Endothelial cell of umbilical vein (primary cell): ENCODE results near the gene CCNT2. TPM values are rescaled to one million over a fixed set of nuclear protein-coding genes. Genes with fewer than 3 reads are reported as not detected.

Experiments used
- BruUV-seq: library from RNA; stranded (reverse); fragments of 400-500 nt; replicated peaks from 2 replicates; lab custom pipeline; 2021; lab: Mats Ljungman, UMichigan
- CTCF ChIA-PET: fragments of 300-600, 350-600 bp; sonication (Branson Sonifier 250); formaldehyde crosslinking; loops from one replicate; lab custom pipeline; 2021; ENCODE audit warnings: antibody characterized with exemption, inconsistent platforms; lab: Charles Lee
- POLR2A ChIA-PET: fragments of 300-600, 350-600 bp; sonication (Branson Sonifier 250); formaldehyde crosslinking; loops from one replicate; lab custom pipeline; 2021; ENCODE audit warnings: antibody characterized with exemption, inconsistent platforms; lab: Charles Lee
- DNase-seq: peaks from one replicate; pipeline ENCODE4 v3.0.0-alpha.2; 2011; ENCODE audit warnings: low read depth, low spot score
- FAIRE-seq: peaks from 2 replicates; lab custom pipeline; 2011; peaks lifted over from hg19 to GRCh38; lab: Jason Lieb, UNC
- H2AFZ ChIP-seq: 2 replicates; pipeline ENCODE4 v1.6.0; 2012; ENCODE audit warnings: low read depth, low read length, control low read depth, inconsistent platforms
- H3K27ac ChIP-seq: 2 replicates; pipeline ENCODE4 v1.5.1; 2011; ENCODE audit warnings: low read depth, mild to moderate bottlenecking, control low read depth, low read length, moderate library complexity; ENCODE audit not compliant: insufficient read depth
- H3K27me3 ChIP-seq, 2 experiments: 2 replicates each; pipeline versions ENCODE4 v1.6.0 to v1.6.1; 2011; ENCODE audit warnings: low read length in 2 of 2, mixed read lengths in 1 of 2; ENCODE audit not compliant: control insufficient read depth in 2 of 2, insufficient read depth in 2 of 2
- H3K36me3 ChIP-seq, 2 experiments: 2 replicates in 1 of 2; 3 replicates in 1 of 2; pipeline ENCODE4 v1.5.1; 2011; ENCODE audit warnings: low read length in 2 of 2, mild to moderate bottlenecking in 1 of 2, moderate library complexity in 1 of 2; ENCODE audit not compliant: control insufficient read depth in 2 of 2, insufficient read depth in 2 of 2; ENCODE audit errors: extremely low read depth in 1 of 2
- H3K4me1 ChIP-seq: 3 replicates; pipeline ENCODE4 v1.5.1; 2011; ENCODE audit warnings: mild to moderate bottlenecking, low read length; ENCODE audit not compliant: control insufficient read depth, insufficient read depth; ENCODE audit errors: extremely low read depth
- H3K4me2 ChIP-seq: 2 replicates; pipeline ENCODE4 v1.6.1; 2011; ENCODE audit warnings: low read length, control low read depth, mixed read lengths; ENCODE audit not compliant: insufficient read depth
- H3K4me3 ChIP-seq, 3 experiments: fragments of 200-600 bp in 1 of 3; sonication (generic), shearing (Covaris generic) in 1 of 3; replicated peaks in 1 of 3; 2 replicates each; pipeline ENCODE4 v1.5.1; 2011 to 2016; ENCODE audit warnings: control low read depth in 3 of 3, low read length in 3 of 3, mild to moderate bottlenecking in 2 of 3, inconsistent platforms in 1 of 3, low read depth in 1 of 3, moderate library complexity in 1 of 3; ENCODE audit not compliant: insufficient read depth in 1 of 3
- H3K79me2 ChIP-seq: 2 replicates; pipeline ENCODE4 v1.6.0; 2012; ENCODE audit warnings: low read length, inconsistent platforms; ENCODE audit not compliant: control insufficient read depth, insufficient read depth
- H3K9ac ChIP-seq: replicated peaks from 2 replicates; pipeline ENCODE3; 2011; ENCODE audit warnings: low read length, control low read depth; ENCODE audit not compliant: insufficient read depth; ENCODE audit errors: extremely low read depth
- H3K9me1 ChIP-seq: replicated peaks from 3 replicates; pipeline ENCODE4 v1.6.0; 2011; ENCODE audit warnings: mild to moderate bottlenecking, low read length; ENCODE audit not compliant: control insufficient read depth, insufficient read depth; ENCODE audit errors: extremely low read depth
- H3K9me3 ChIP-seq: replicated peaks from 2 replicates; pipeline ENCODE4 v1.5.1; 2012; ENCODE audit warnings: low read length, inconsistent platforms; ENCODE audit not compliant: control insufficient read depth, insufficient read depth
- H4K20me1 ChIP-seq: replicated peaks from 2 replicates; pipeline ENCODE3; 2011; ENCODE audit warnings: mild to moderate bottlenecking, low read length; ENCODE audit not compliant: control insufficient read depth, insufficient read depth; ENCODE audit errors: extremely low read depth
- EZH2 ChIP-seq: IDR thresholded peaks from 2 replicates; pipeline ENCODE4 v1.6.1; 2012; ENCODE audit warnings: borderline replicate concordance, low read depth, mild to moderate bottlenecking, moderate library complexity, low read length, inconsistent platforms; ENCODE audit not compliant: severe bottlenecking
- FOS ChIP-seq: IDR thresholded peaks from 2 replicates; pipeline ENCODE4 v1.6.1; 2011; ENCODE audit warnings: mild to moderate bottlenecking, low read length, moderate library complexity, borderline replicate concordance; ENCODE audit not compliant: insufficient read depth
- GATA2 ChIP-seq: IDR thresholded peaks from 2 replicates; pipeline ENCODE4 v1.7.0; 2011; ENCODE audit warnings: low read depth, mild to moderate bottlenecking, moderate library complexity, mixed read lengths, low read length; ENCODE audit not compliant: insufficient read length, insufficient read depth
- JUN ChIP-seq: IDR thresholded peaks from 2 replicates; pipeline ENCODE4 v1.6.1; 2011; ENCODE audit warnings: borderline replicate concordance, low read depth; ENCODE audit not compliant: insufficient read length, insufficient read depth
- MYC ChIP-seq: IDR thresholded peaks from one replicate; pipeline ENCODE4 v1.6.1; 2011; ENCODE audit warnings: mild to moderate bottlenecking, low read depth, low read length
- POLR2A ChIP-seq: IDR thresholded peaks from 2 replicates; pipeline ENCODE4 v1.6.1; 2012; ENCODE audit warnings: low read depth, mild to moderate bottlenecking, control low read depth, low read length
- POLR2AphosphoS5 ChIP-seq: IDR thresholded peaks from 2 replicates; pipeline ENCODE4 v1.6.1; 2012; ENCODE audit warnings: low read depth, mild to moderate bottlenecking, control low read depth, low read length, moderate library complexity; ENCODE audit not compliant: insufficient read depth
- dilution Hi-C: fragments of 300-500 bp; cut with MboI; formaldehyde crosslinking; loops from one replicate; pipeline ENCODE4 v1.15.0; 2019; ENCODE audit warnings: low sequenced_read_pairs; ENCODE audit not compliant: extremely low pct_ligation_motif_present
- intact Hi-C: fragments of 100-400 bp; cut with micrococcal nuclease; formaldehyde crosslinking; loops from one replicate; pipeline ENCODE4 v1.10.0; 2022
- polyA plus RNA-seq, 4 experiments: library from polyadenylated mRNA; depleted of rRNA in 3 of 4; stranded (reverse) in 3 of 4; unstranded in 1 of 4; fragments of >200 nt; gene quantifications; 2 replicates each; pipeline versions ENCODE4 v1.2.1 to v1.2.3, GENCODE V29; 2011 to 2012; ENCODE audit warnings: missing spikeins in 1 of 4
- total RNA-seq: library from RNA; stranded (reverse); gene quantifications from 2 replicates; pipeline ENCODE4 v1.2.3, GENCODE V29; 2021
- TF ChIP-seq, protein P1 (sequence below), 2 donors: IDR thresholded peaks; 1 replicate in 1 of 2; 2 replicates in 1 of 2; pipeline ENCODE4 v1.5.1; 2011; ENCODE audit warnings: low read length in 2 of 2, mild to moderate bottlenecking in 2 of 2, moderate library complexity in 2 of 2, control low read depth in 1 of 2, inconsistent platforms in 1 of 2, low read depth in 1 of 2; ENCODE audit not compliant: insufficient read depth in 1 of 2; ENCODE audit errors: extremely low read depth in 1 of 2
- TF ChIP-seq, protein P2 (sequence below): IDR thresholded peaks from 2 replicates; pipeline ENCODE4 v1.6.1; 2011; ENCODE audit not compliant: insufficient read depth, insufficient read length

CCNT2 gene
- total and polyA plus RNA-seq, 2 donors (not counting 3 experiments of a cell fraction or from before 2014, with no cell fraction given), result 10.3 to 35.5 TPM

DNA sequence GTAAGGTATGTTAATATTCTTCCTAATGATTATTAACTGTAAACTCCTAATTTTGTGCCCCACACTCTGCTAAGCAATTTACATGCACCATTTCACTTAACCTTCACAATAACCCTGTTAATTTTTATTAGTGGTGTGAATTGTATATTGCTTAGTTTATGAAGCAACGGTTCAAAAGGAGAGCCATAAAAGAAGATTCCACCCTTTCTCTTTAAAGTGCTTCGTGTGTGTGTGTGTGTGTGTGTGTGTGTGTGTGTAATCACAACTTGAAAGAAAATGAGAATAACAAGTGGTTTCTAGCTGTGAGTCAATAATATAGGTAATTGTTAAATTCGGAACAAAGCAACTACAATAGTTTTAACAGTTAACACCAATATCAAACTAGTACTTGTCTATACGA lies 60.6 kb downstream of the CCNT2 start:
- POLR2A ChIA-PET, result no interaction called here
- Histone ChIP-seq H3K9me1 (no peaks in the 10 kb centered on the region), H3K4me1 (peaks cover 4% of the 10 kb centered on the region), H2AFZ (no peak overlapping the region), H3K79me2 (no peaks in the 10 kb centered on the region), H3K27me3 (peaks cover 3 to 8% of the 10 kb centered on the region in 2 experiments), H3K4me2 (no peak overlapping the region), H3K9ac (no peak overlapping the region), H3K9me3 (no peaks in the 10 kb centered on the region), H3K4me3 (no peak overlapping the region), H4K20me1 (no peaks in the 10 kb centered on the region), H3K36me3 (no peaks in the 10 kb centered on the region), H3K27ac (no peak overlapping the region)
- FAIRE-seq, result no peak
- CTCF ChIA-PET, result interaction anchor here (1.6 to 3.1 kb wide), 3 partner anchors 11 to 730 kb away, joined by 4 to 26 read pairs (median 5); no protein-coding TSS in a partner anchor
- no TSS peak for BruUV-seq
- no peak for DNase-seq
- dilution Hi-C loops (no loop called here), intact Hi-C loops (no loop called here)
- TF ChIP-seq GATA2 (no peak), EZH2 (no peak), POLR2AphosphoS5 (no peak), JUN (no peak), FOS (no peak), MYC (no peak), POLR2A (no peak)
- TF ChIP-seq, protein P1, sequence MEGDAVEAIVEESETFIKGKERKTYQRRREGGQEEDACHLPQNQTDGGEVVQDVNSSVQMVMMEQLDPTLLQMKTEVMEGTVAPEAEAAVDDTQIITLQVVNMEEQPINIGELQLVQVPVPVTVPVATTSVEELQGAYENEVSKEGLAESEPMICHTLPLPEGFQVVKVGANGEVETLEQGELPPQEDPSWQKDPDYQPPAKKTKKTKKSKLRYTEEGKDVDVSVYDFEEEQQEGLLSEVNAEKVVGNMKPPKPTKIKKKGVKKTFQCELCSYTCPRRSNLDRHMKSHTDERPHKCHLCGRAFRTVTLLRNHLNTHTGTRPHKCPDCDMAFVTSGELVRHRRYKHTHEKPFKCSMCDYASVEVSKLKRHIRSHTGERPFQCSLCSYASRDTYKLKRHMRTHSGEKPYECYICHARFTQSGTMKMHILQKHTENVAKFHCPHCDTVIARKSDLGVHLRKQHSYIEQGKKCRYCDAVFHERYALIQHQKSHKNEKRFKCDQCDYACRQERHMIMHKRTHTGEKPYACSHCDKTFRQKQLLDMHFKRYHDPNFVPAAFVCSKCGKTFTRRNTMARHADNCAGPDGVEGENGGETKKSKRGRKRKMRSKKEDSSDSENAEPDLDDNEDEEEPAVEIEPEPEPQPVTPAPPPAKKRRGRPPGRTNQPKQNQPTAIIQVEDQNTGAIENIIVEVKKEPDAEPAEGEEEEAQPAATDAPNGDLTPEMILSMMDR (IDR thresholded peaks at IDR 0.05; ENCODE audit: extremely low read depth in 1 of 2, insufficient read depth in 1 of 2, low read depth in 1 of 2, low read length in 2 of 2), result no peak
- TF ChIP-seq, protein P2, sequence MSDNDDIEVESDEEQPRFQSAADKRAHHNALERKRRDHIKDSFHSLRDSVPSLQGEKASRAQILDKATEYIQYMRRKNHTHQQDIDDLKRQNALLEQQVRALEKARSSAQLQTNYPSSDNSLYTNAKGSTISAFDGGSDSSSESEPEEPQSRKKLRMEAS, result no peak
